ENCODE measurements around the gene VTI1B.
"Not testable (repeated sequence)": the region's sequence is repeated elsewhere in the genome, so short reads cannot be mapped to it uniquely, and the experiment has no call there.

Gene VTI1B, protein sequence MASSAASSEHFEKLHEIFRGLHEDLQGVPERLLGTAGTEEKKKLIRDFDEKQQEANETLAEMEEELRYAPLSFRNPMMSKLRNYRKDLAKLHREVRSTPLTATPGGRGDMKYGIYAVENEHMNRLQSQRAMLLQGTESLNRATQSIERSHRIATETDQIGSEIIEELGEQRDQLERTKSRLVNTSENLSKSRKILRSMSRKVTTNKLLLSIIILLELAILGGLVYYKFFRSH

DNA sequence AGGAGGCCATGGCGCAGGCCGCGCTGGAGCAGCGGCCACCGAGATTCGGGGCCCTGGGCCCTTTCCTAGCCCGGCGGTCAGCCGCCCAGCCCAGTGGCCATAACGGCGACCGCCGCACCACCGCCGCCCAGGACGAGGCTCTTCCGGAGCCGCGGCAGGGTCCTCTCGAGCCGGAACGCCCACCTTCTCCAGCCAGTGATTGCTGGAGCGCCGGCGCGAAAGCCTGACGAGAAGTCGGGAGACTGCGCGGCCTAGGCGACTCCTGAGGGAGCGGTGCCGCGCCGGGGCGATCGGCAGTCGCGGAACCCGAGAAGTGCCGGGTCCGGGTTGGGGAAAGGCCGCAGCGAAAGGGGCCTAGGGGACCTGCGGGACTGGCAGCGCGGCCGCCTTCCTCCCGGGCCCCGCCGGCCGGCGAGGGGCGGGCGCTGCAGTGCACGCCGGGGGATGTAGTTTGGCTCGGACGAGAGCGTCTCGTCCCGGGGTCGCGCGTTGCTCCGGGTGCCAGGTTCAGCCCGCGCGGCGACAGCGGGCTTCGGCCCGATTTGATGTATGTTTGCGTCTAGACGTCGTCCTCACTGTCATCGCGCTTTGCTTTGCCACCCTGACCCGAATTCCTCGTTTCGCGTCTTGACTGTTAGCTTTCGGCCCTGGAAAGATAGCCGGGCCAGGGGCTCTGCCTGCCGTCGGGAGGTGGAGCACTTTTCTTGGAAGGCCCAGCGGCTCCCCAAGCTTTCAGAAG lies at the start of gene VTI1B:
TSS of gene VTI1B (minus strand) at position 153 of the 739 bp plus-strand sequence. CDS start at position 10, 143 bp downstream.
- DNase-seq (ENCODE audit: low read depth): peak; percentile 86
- TF ChIP-seq, protein P1, sequence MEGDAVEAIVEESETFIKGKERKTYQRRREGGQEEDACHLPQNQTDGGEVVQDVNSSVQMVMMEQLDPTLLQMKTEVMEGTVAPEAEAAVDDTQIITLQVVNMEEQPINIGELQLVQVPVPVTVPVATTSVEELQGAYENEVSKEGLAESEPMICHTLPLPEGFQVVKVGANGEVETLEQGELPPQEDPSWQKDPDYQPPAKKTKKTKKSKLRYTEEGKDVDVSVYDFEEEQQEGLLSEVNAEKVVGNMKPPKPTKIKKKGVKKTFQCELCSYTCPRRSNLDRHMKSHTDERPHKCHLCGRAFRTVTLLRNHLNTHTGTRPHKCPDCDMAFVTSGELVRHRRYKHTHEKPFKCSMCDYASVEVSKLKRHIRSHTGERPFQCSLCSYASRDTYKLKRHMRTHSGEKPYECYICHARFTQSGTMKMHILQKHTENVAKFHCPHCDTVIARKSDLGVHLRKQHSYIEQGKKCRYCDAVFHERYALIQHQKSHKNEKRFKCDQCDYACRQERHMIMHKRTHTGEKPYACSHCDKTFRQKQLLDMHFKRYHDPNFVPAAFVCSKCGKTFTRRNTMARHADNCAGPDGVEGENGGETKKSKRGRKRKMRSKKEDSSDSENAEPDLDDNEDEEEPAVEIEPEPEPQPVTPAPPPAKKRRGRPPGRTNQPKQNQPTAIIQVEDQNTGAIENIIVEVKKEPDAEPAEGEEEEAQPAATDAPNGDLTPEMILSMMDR (IDR thresholded peaks at IDR 0.05; ENCODE audit: insufficient read depth, low read depth, low read length, missing control alignments): no peak
- H3K4me3 ChIP-seq (ENCODE audit: low read depth, low read length): peak within 1 kb of the TSS; percentile 89

DNA sequence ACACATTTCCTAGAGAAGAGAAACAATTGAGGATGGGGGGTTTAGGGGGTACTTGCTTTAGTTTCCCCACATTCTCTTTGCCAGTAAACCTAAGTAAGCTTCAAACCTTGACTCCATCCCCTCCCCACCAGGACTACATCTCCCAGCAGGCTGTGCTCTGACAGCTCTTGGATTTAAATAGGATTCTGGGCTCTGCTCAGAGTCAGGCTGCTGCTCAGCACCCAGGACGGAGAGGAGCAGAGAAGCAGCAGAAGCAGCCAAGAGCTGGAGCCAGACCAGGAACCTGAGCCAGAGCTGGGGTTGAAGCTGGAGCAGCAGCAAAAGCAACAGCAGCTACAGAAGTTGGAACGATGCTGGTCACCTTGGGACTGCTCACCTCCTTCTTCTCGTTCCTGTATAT lies 47.9 kb upstream of the VTI1B start:
- TF ChIP-seq, protein P1 (IDR thresholded peaks at IDR 0.05; ENCODE audit: insufficient read depth, low read depth, low read length, missing control alignments): no peak
- no peak for DNase-seq (ENCODE audit: low read depth)
- H3K4me3 ChIP-seq (ENCODE audit: low read depth, low read length): no peak overlapping the region

DNA sequence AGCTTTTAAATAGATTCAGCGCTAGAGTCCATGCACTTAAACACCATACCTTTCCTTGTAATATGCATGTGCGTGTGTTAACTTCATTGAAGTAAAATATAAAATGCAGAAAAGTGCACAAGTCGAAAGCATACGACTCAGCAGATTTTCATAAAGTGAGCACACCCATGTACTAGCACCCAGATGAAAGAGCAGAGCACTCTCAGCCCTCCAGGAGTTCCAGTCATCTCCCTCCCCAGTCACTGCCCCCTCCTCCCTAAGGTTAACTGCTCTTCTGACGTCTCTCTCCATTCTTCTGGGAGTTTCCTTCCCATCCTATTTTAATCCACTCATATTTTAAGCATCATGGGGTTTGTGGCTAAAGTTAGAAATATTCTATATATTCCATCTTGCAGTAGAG lies 47.4 kb upstream of the VTI1B start:
- TF ChIP-seq, protein P1 (IDR thresholded peaks at IDR 0.05; ENCODE audit: insufficient read depth, low read depth, low read length, missing control alignments): no peak
- DNase-seq (ENCODE audit: low read depth): no peak
- H3K4me3 ChIP-seq (ENCODE audit: low read depth, low read length): no peak overlapping the region

DNA sequence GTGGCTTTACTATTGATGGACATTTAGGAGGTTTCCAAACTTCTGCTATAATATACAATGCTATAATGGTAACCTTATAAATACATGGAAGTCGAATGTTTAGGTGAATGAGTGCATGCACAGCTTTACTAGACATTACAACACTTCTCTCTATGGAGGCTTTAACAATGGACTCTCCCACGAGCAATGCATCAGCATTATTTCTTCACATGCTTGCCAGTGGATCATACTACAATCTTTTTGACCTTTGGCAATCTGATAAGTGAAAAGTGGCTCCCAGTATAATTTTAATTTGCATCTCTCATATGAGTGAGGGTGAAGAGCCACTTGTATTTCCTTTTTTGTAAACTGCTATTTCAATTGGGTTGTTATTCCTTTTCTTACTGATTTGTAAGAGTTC lies 45.4 kb upstream of the VTI1B start:
- DNase-seq (ENCODE audit: low read depth): no peak
- TF ChIP-seq, protein P1 (IDR thresholded peaks at IDR 0.05; ENCODE audit: insufficient read depth, low read depth, low read length, missing control alignments): no peak

DNA sequence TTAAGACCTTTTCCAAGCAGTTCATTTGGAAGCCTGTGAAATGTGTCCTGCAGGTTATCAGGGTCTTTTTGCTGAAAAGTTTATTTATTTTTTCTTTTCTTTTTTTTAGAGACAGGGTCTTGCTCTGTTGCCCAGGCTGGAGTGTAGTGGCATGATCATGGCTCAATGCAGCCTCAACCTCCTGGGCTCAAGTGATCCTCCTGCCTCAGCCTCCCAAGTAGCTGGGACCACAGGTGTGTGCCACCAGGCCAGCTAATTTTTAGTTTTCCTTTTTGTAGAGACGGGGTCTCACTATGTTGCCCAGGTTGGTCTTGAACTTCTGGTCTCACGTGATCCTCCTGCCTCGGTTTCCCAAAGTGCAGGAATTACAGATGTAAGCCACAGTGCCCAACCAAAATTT lies 45.0 kb upstream of the VTI1B start:
- not testable (repeated sequence) for DNase-seq (ENCODE audit: low read depth)

More for the DNA sequence above, 45.4 kb upstream of the VTI1B start:
- H3K4me3 ChIP-seq (ENCODE audit: low read depth, low read length): no peak overlapping the region

DNA sequence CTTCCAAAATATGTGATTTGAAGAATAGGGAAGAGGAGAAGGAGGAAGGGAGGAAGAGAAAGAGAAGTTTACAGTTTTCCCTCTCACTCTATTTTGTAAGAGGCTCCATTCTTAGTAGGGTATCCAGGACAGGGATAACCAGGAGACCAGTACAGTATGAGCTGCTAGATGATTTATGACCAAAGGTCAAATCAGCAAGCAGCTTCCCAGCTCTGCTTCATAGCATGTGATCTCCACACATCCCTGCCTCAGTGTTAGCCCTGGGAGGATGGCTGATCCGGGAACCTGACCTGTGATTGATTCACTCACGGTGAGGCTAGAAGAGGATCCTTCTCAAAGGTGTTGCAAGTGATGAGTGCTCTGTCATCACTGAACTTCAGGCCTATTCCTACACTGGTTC lies 43.8 kb upstream of the VTI1B start:
- no peak for DNase-seq (ENCODE audit: low read depth)
- TF ChIP-seq, protein P1 (IDR thresholded peaks at IDR 0.05; ENCODE audit: insufficient read depth, low read depth, low read length, missing control alignments): no peak

More for the DNA sequence above, 45.0 kb upstream of the VTI1B start:
- H3K4me3 ChIP-seq (ENCODE audit: low read depth, low read length): not testable (repeated sequence)

DNA sequence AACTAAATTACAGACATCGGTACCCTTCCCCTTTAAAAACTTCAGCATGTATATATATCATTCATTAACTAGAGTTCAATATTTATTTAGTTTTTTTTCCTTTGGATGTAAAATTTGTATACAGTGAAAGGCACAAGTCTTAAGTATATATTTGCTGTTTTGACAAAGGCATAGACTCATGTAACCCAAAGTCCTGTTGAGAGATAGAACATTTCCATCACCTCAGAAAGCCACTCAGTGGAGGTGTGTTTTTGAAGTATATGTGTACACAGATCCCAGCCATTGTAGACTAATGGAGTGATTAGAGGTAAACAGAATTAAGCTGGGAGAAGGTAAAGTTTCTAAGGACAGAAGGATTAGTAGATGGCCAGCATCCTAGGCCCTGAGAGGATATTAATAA lies 42.6 kb upstream of the VTI1B start:
- H3K4me3 ChIP-seq (ENCODE audit: low read depth, low read length): no peak overlapping the region
- no peak for DNase-seq (ENCODE audit: low read depth)
- TF ChIP-seq, protein P1 (IDR thresholded peaks at IDR 0.05; ENCODE audit: insufficient read depth, low read depth, low read length, missing control alignments): no peak

More for the DNA sequence above, 43.8 kb upstream of the VTI1B start:
- H3K4me3 ChIP-seq (ENCODE audit: low read depth, low read length): no peak overlapping the region

Measured in GM12865 (cell line).